HL-60 (cell line): Measurements from ENCODE around the gene NINJ1.
A peak's percentile ranks its signal among the peaks of the same experiment; 100 is the strongest.

Experiments
- DNase-seq, 2 experiments: peaks; one replicate each; pipeline ENCODE4 v3.0.0-alpha.2; 2010 to 2020; ENCODE audit warnings: low read depth in 1 of 2, low spot score in 1 of 2
- H3K27ac ChIP-seq: fragments of 250-450 bp; sonication (Bioruptor Pico); replicated peaks from 2 replicates; pipeline ENCODE4 v1.5.1; 2020; ENCODE audit warnings: mild to moderate bottlenecking, moderate library complexity
- H3K27me3 ChIP-seq: fragments of 250-450 bp; sonication (Bioruptor Pico); 2 replicates; pipeline ENCODE4 v1.5.1; 2021; ENCODE audit warnings: mild to moderate bottlenecking, moderate library complexity; ENCODE audit not compliant: insufficient read depth, poor library complexity, severe bottlenecking
- H3K4me3 ChIP-seq: replicated peaks from 2 replicates; pipeline ENCODE4 v1.5.1; 2011; ENCODE audit warnings: mild to moderate bottlenecking, control low read depth, low read length; ENCODE audit not compliant: insufficient read depth
- CTCF ChIP-seq: IDR thresholded peaks from one replicate; pipeline ENCODE4 v1.5.1; 2011; ENCODE audit warnings: low read length, control low read depth, inconsistent platforms; ENCODE audit not compliant: insufficient read depth
- GABPA ChIP-seq: IDR thresholded peaks from 2 replicates; pipeline ENCODE4 v1.6.1; 2012; ENCODE audit warnings: low read depth
- POLR2AphosphoS5 ChIP-seq: IDR thresholded peaks from 2 replicates; pipeline ENCODE4 v1.6.1; 2012; ENCODE audit warnings: low read depth
- REST ChIP-seq: IDR thresholded peaks from 2 replicates; pipeline ENCODE4 v1.6.1; 2012; ENCODE audit warnings: low read depth; ENCODE audit not compliant: insufficient replicate concordance
- SPI1 ChIP-seq: IDR thresholded peaks from 2 replicates; pipeline ENCODE4 v1.6.1; 2012; ENCODE audit warnings: low read depth, mild to moderate bottlenecking, borderline replicate concordance

Gene NINJ1

GRCh38 chr9:93097511-93098201 is 36.4 kb downstream of the NINJ1 start:
- H3K27me3 ChIP-seq = no peaks in the 10 kb centered on the region
- no peak for TF ChIP-seq GABPA
- no peak for TF ChIP-seq CTCF
- peak overlapping the region; percentile 60 for H3K27ac ChIP-seq
- H3K4me3 ChIP-seq = peak overlapping the region; percentile 86
- no peak for DNase-seq

GRCh38 chr9:93096811-93097382 is 37.2 kb downstream of the NINJ1 start:
- peak overlapping the region; percentile 42 for H3K27ac ChIP-seq

GRCh38 chr9:93096131-93096802 is 37.8 kb downstream of the NINJ1 start, which contains the start of gene CARD19:
CARD19 (plus strand) TSS chr9:93096217; CDS start chr9:93096346, 129 bp downstream.
- DNase-seq = no peak
- H3K27me3 ChIP-seq = no peaks in the 10 kb centered on the region
- TF ChIP-seq CTCF (no peak), SPI1 (no peak), GABPA (no peak), POLR2AphosphoS5 (no peak), REST (no peak)
- H3K27ac ChIP-seq = peak within 1 kb of the TSS; percentile 94
- peak within 1 kb of the TSS; percentile 86 for H3K4me3 ChIP-seq

More at GRCh38 chr9:93096811-93097382, 37.2 kb downstream of the NINJ1 start:
- Histone ChIP-seq H3K27me3 (no peaks in the 10 kb centered on the region), H3K4me3 (peak overlapping the region; percentile 86)
- no peak for DNase-seq
- TF ChIP-seq REST (no peak), CTCF (no peak), POLR2AphosphoS5 (no peak), SPI1 (no peak), GABPA (no peak)
